NCI-H146 treated with DMSO at 0.1 percent for 48 hours (cell line): ENCODE data around the gene NFATC2.

Experiments used
- DNase-seq: peaks from one replicate; lab custom pipeline; 2025; ENCODE audit not compliant: unreplicated experiment; lab: John Stamatoyannopoulos, UW

Gene NFATC2

GRCh38 chr20:51516855-51517254, 25.7 kb downstream of the NFATC2 start:
- DNase-seq, result no peak

GRCh38 chr20:51514836-51515235, 27.7 kb downstream of the NFATC2 start:
- no peak for DNase-seq

GRCh38 chr20:51514249-51514648, 28.3 kb downstream of the NFATC2 start:
- no peak for DNase-seq

- no peak for DNase-seq
These were observed 29.0 kb downstream of the NFATC2 start for GRCh38 chr20:51513545-51513944.

- DNase-seq, result no peak
These were observed 29.9 kb downstream of the NFATC2 start for GRCh38 chr20:51512645-51513044.

GRCh38 chr20:51511861-51512619, 30.5 kb downstream of the NFATC2 start:
- no peak for DNase-seq

- DNase-seq, result no peak
These were observed 31.4 kb downstream of the NFATC2 start for GRCh38 chr20:51510936-51511605.

- no peak for DNase-seq
These were observed 32.4 kb downstream of the NFATC2 start for GRCh38 chr20:51510169-51510568.

GRCh38 chr20:51509208-51509607, 33.3 kb downstream of the NFATC2 start:
- DNase-seq, result no peak

- DNase-seq, result no peak
These were observed 33.7 kb downstream of the NFATC2 start for GRCh38 chr20:51508780-51509179.

- no peak for DNase-seq
These were observed 34.4 kb downstream of the NFATC2 start for GRCh38 chr20:51508158-51508557.

- no peak for DNase-seq
These were observed 35.1 kb downstream of the NFATC2 start for GRCh38 chr20:51507216-51508036.

GRCh38 chr20:51506527-51507215, 35.8 kb downstream of the NFATC2 start:
- no peak for DNase-seq

GRCh38 chr20:51505566-51505965, 37.0 kb downstream of the NFATC2 start:
- no peak for DNase-seq

- no peak for DNase-seq
These were observed 39.1 kb downstream of the NFATC2 start for GRCh38 chr20:51503376-51503775.

- no peak for DNase-seq
These were observed 41.6 kb downstream of the NFATC2 start for GRCh38 chr20:51500936-51501335.

GRCh38 chr20:51500311-51500710, 42.2 kb downstream of the NFATC2 start:
- DNase-seq, result no peak

GRCh38 chr20:51498765-51499540, 43.6 kb downstream of the NFATC2 start:
- DNase-seq, result no peak

GRCh38 chr20:51497542-51498467, 44.7 kb downstream of the NFATC2 start:
- no peak for DNase-seq
